PFSK-1 (cell line): Measurements from ENCODE around the gene TENM3.

ENCODE experiments used
- POLR2AphosphoS5 ChIP-seq: IDR thresholded peaks from 2 replicates; pipeline ENCODE4 v1.6.1; 2012; ENCODE audit warnings: low read depth, mild to moderate bottlenecking, control low read depth, low read length, moderate library complexity
- REST ChIP-seq, 2 experiments: IDR thresholded peaks; 2 replicates each; pipeline versions ENCODE4 v1.6.1 to v1.8.0; 2011 to 2012; ENCODE audit warnings: low read depth in 2 of 2, low read length in 2 of 2, control low read depth in 1 of 2, inconsistent platforms in 1 of 2, mild to moderate bottlenecking in 1 of 2, moderate library complexity in 1 of 2; ENCODE audit not compliant: insufficient read depth in 1 of 2
- TAF1 ChIP-seq: IDR thresholded peaks from 2 replicates; pipeline ENCODE4 v1.6.1; 2012; ENCODE audit warnings: low read length, control low read depth, borderline replicate concordance; ENCODE audit not compliant: insufficient read depth

GRCh38 chr4:182447767-182448280, 204.6 kb downstream of the TENM3 start:
- TF ChIP-seq REST (IDR thresholded peaks at IDR 0.05; ENCODE audit: insufficient read depth in 1 of 2, low read depth in 2 of 2, low read length in 2 of 2) (no peak), POLR2AphosphoS5 (no peak), TAF1 (no peak)
